Stimulated activated CD8-positive, alpha-beta memory T cell treated with anti-CD3 and anti-CD28 coated beads, Interleukin-4, amount 100 ng/mL, for 48 hours (primary cell): ENCODE results near the gene COX19.

Source experiments
- DNase-seq: peaks from one replicate; pipeline ENCODE4 v3.0.0-alpha.2; 2020

The COX19 gene

GRCh38 chr7:990933-991728, 15.8 kb upstream of the COX19 start:
- no peak for DNase-seq

GRCh38 chr7:990352-990932, 15.1 kb upstream of the COX19 start:
- no peak for DNase-seq

GRCh38 chr7:988963-989529, 13.7 kb upstream of the COX19 start:
- no peak for DNase-seq

- DNase-seq = no peak
These were observed 13.1 kb upstream of the COX19 start for GRCh38 chr7:988426-988911.

GRCh38 chr7:987909-988308, 12.6 kb upstream of the COX19 start:
- no peak for DNase-seq

GRCh38 chr7:986766-987751, 11.7 kb upstream of the COX19 start:
- DNase-seq = no peak

GRCh38 chr7:985915-986741, 10.8 kb upstream of the COX19 start:
- DNase-seq = no peak

GRCh38 chr7:985127-985416, 9.7 kb upstream of the COX19 start:
- no peak for DNase-seq

GRCh38 chr7:984361-985126, 9.2 kb upstream of the COX19 start:
- DNase-seq = no peak

GRCh38 chr7:983616-984071, 8.3 kb upstream of the COX19 start:
- no peak for DNase-seq

GRCh38 chr7:983004-983615, 7.8 kb upstream of the COX19 start, which contains the start of gene CYP2W1:
TSS of gene CYP2W1 (plus strand) at chr7:983181. CDS start at chr7:983212, 31 bp downstream.
- DNase-seq = no peak

- no peak for DNase-seq
These were observed 7.2 kb upstream of the COX19 start for GRCh38 chr7:982511-983003.

GRCh38 chr7:981793-982510, 6.6 kb upstream of the COX19 start:
- DNase-seq = no peak

GRCh38 chr7:979886-980571, 4.7 kb upstream of the COX19 start:
- DNase-seq = no peak

GRCh38 chr7:979151-979550, 3.8 kb upstream of the COX19 start:
- no peak for DNase-seq

- no peak for DNase-seq
These were observed 3.2 kb upstream of the COX19 start for GRCh38 chr7:978416-979091.

GRCh38 chr7:978049-978346, 2.6 kb upstream of the COX19 start:
- DNase-seq = no peak

- no peak for DNase-seq
These were observed 2.1 kb upstream of the COX19 start for GRCh38 chr7:977326-978048.
